ENCODE data around the gene TSN. TPM values are rescaled to one million over a fixed set of nuclear protein-coding genes. Genes with fewer than 3 reads are reported as not detected.

The TSN gene
- polyA plus RNA-seq, 1 donor (not counting 4 experiments of a cell fraction or from before 2014, with no cell fraction given), result 78.4 TPM

DNA sequence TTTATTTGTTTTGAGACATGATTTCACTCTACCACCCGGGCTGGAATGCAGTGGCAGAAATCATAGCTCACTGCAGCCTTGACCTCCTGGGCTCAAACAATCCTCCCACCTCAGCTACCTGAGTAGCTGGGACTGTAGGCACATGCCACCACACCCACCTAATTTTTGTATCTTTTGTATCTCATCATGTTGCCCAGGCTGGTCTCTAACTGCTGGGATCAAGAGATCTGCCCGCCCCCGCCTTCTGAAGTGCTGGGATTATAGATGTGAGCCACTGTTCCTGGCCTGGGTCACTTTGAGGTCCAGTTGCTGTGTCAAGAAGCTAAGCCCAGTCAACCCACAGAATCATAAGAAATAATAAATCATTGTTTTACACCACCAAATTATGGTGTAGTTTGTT, 38.4 kb downstream of the TSN start:
- no peaks in the 10 kb centered on the region for H3K27me3 ChIP-seq (ENCODE audit: control insufficient read depth, extremely low read depth, insufficient read depth, low read length)
- no peaks in the 10 kb centered on the region for H3K9me3 ChIP-seq (ENCODE audit: control insufficient read depth, low read depth, low read length)
- no peaks in the 10 kb centered on the region for H3K36me3 ChIP-seq (ENCODE audit: control insufficient read depth in 2 of 2, extremely low read depth in 1 of 2, insufficient read depth in 2 of 2, low read length in 2 of 2)
- FAIRE-seq (no peak), DNase-seq (ENCODE audit: low read depth, low spot score) (no peak)
- H3K27ac ChIP-seq (ENCODE audit: control insufficient read depth, insufficient read depth, low read length), result no peak overlapping the region
- H2AFZ ChIP-seq (ENCODE audit: control insufficient read depth, low read length), result no peak overlapping the region
- H3K9ac ChIP-seq (ENCODE audit: control insufficient read depth, extremely low read depth, insufficient read depth, low read length), result no peak overlapping the region
- no peaks in the 10 kb centered on the region for H3K9me1 ChIP-seq (ENCODE audit: control insufficient read depth, extremely low read depth, insufficient read depth, low read length)
- peaks cover 7% of the 10 kb centered on the region for H3K4me1 ChIP-seq (ENCODE audit: control insufficient read depth, extremely low read depth, insufficient read depth, low read length)
- H3K4me3 ChIP-seq (ENCODE audit: control insufficient read depth in 2 of 3, extremely low read depth in 1 of 3, insufficient read depth in 2 of 3, low read depth in 1 of 3, low read length in 3 of 3), result no peak overlapping the region
- no peaks in the 10 kb centered on the region for H3K79me2 ChIP-seq (ENCODE audit: control insufficient read depth, insufficient read depth, low read length)
- no peak overlapping the region for H3K4me2 ChIP-seq (ENCODE audit: control insufficient read depth, extremely low read depth, insufficient read depth, low read depth, low read length)
- dilution Hi-C loops (cut with MboI; ENCODE audit: extremely low pct_ligation_motif_present, low sequenced_read_pairs), result no loop called here
- TF ChIP-seq EZH2 (IDR thresholded peaks at IDR 0.05; ENCODE audit: low read length), result no peak
- no peaks in the 10 kb centered on the region for H4K20me1 ChIP-seq (ENCODE audit: control insufficient read depth, extremely low read depth, insufficient read depth, low read length)

DNA sequence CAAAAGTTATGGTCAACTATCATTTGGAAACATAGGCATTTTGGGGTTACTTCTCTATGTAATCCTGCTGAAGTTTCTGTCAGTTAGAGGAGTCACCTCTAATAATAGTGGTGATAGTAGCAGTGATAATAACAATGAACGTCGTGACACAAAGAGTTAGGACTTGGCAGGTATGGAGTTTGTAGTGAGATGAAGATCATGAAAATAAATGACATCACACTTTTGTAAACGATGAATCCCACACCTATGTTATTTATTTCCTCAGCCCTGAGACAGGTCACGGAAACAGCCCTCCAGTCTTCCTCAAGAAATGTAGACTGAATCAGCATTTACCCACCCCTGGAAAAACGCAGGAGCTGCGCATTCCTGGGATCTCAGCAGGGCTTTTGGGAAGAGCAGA, 38.8 kb downstream of the TSN start:
- H3K9ac ChIP-seq (ENCODE audit: control insufficient read depth, extremely low read depth, insufficient read depth, low read length), result no peak overlapping the region
- no peaks in the 10 kb centered on the region for H3K27me3 ChIP-seq (ENCODE audit: control insufficient read depth, extremely low read depth, insufficient read depth, low read length)
- H2AFZ ChIP-seq (ENCODE audit: control insufficient read depth, low read length), result no peak overlapping the region
- H3K9me3 ChIP-seq (ENCODE audit: control insufficient read depth, low read depth, low read length), result no peaks in the 10 kb centered on the region
- no peaks in the 10 kb centered on the region for H3K79me2 ChIP-seq (ENCODE audit: control insufficient read depth, insufficient read depth, low read length)
- no peak overlapping the region for H3K4me3 ChIP-seq (ENCODE audit: control insufficient read depth in 2 of 3, extremely low read depth in 1 of 3, insufficient read depth in 2 of 3, low read depth in 1 of 3, low read length in 3 of 3)
- H4K20me1 ChIP-seq (ENCODE audit: control insufficient read depth, extremely low read depth, insufficient read depth, low read length), result no peaks in the 10 kb centered on the region
- no peak overlapping the region for H3K4me2 ChIP-seq (ENCODE audit: control insufficient read depth, extremely low read depth, insufficient read depth, low read depth, low read length)
- H3K36me3 ChIP-seq (ENCODE audit: control insufficient read depth in 2 of 2, extremely low read depth in 1 of 2, insufficient read depth in 2 of 2, low read length in 2 of 2), result no peaks in the 10 kb centered on the region
- H3K27ac ChIP-seq (ENCODE audit: control insufficient read depth, insufficient read depth, low read length), result no peak overlapping the region
- TF ChIP-seq EZH2 (IDR thresholded peaks at IDR 0.05; ENCODE audit: low read length), result no peak
- TF ChIP-seq, protein P1, sequence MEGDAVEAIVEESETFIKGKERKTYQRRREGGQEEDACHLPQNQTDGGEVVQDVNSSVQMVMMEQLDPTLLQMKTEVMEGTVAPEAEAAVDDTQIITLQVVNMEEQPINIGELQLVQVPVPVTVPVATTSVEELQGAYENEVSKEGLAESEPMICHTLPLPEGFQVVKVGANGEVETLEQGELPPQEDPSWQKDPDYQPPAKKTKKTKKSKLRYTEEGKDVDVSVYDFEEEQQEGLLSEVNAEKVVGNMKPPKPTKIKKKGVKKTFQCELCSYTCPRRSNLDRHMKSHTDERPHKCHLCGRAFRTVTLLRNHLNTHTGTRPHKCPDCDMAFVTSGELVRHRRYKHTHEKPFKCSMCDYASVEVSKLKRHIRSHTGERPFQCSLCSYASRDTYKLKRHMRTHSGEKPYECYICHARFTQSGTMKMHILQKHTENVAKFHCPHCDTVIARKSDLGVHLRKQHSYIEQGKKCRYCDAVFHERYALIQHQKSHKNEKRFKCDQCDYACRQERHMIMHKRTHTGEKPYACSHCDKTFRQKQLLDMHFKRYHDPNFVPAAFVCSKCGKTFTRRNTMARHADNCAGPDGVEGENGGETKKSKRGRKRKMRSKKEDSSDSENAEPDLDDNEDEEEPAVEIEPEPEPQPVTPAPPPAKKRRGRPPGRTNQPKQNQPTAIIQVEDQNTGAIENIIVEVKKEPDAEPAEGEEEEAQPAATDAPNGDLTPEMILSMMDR (optimal IDR thresholded peaks at IDR 0.05 in 1 of 3, IDR thresholded peaks at IDR 0.05 in 1 of 3, conservative IDR thresholded peaks at IDR 0.05 in 1 of 3; ENCODE audit: extremely low read depth in 1 of 3, insufficient read depth in 2 of 3, low read length in 3 of 3), result no peak
- dilution Hi-C loops (cut with MboI; ENCODE audit: extremely low pct_ligation_motif_present, low sequenced_read_pairs), result no loop called here
- H3K4me1 ChIP-seq (ENCODE audit: control insufficient read depth, extremely low read depth, insufficient read depth, low read length), result peaks cover 7% of the 10 kb centered on the region
- DNase-seq (ENCODE audit: low read depth, low spot score), result no peak
- no peaks in the 10 kb centered on the region for H3K9me1 ChIP-seq (ENCODE audit: control insufficient read depth, extremely low read depth, insufficient read depth, low read length)
- no peak for FAIRE-seq

DNA sequence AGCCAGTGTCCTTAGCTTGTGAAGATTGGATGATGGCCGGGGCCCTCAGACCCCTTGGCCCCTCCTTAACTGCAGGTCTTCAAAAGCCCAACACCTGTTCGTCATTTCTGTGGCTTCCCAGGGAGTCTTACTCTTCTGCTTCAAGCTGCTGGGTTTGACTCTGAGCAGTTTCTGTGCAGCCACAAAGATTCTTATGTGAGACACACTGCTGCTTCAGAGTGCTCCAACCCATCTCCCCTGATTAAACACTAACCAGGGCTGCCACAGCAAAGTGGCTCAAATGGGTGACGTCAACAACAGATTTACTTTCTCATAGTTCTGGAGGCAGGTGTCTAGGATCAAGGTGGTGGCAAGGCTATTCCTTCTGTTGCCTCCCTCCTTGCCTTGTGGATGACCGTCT, 40.8 kb downstream of the TSN start:
- FAIRE-seq (no peak), DNase-seq (ENCODE audit: low read depth, low spot score) (no peak)

More for the DNA sequence above, 40.8 kb downstream of the TSN start:
- H3K4me1 ChIP-seq (ENCODE audit: control insufficient read depth, extremely low read depth, insufficient read depth, low read length), result no peaks in the 10 kb centered on the region
- no peaks in the 10 kb centered on the region for H3K9me3 ChIP-seq (ENCODE audit: control insufficient read depth, low read depth, low read length)
- H3K27me3 ChIP-seq (ENCODE audit: control insufficient read depth, extremely low read depth, insufficient read depth, low read length), result no peaks in the 10 kb centered on the region
- no peaks in the 10 kb centered on the region for H3K9me1 ChIP-seq (ENCODE audit: control insufficient read depth, extremely low read depth, insufficient read depth, low read length)
- dilution Hi-C loops (cut with MboI; ENCODE audit: extremely low pct_ligation_motif_present, low sequenced_read_pairs), result no loop called here
- H3K36me3 ChIP-seq (ENCODE audit: control insufficient read depth in 2 of 2, extremely low read depth in 1 of 2, insufficient read depth in 2 of 2, low read length in 2 of 2), result no peaks in the 10 kb centered on the region
- H2AFZ ChIP-seq (ENCODE audit: control insufficient read depth, low read length), result no peak overlapping the region
- no peak overlapping the region for H3K4me2 ChIP-seq (ENCODE audit: control insufficient read depth, extremely low read depth, insufficient read depth, low read depth, low read length)
- no peak overlapping the region for H3K27ac ChIP-seq (ENCODE audit: control insufficient read depth, insufficient read depth, low read length)
- H3K9ac ChIP-seq (ENCODE audit: control insufficient read depth, extremely low read depth, insufficient read depth, low read length), result no peak overlapping the region
- no peak overlapping the region for H3K4me3 ChIP-seq (ENCODE audit: control insufficient read depth in 2 of 3, extremely low read depth in 1 of 3, insufficient read depth in 2 of 3, low read depth in 1 of 3, low read length in 3 of 3)
- no peaks in the 10 kb centered on the region for H4K20me1 ChIP-seq (ENCODE audit: control insufficient read depth, extremely low read depth, insufficient read depth, low read length)
- TF ChIP-seq, protein P1 (optimal IDR thresholded peaks at IDR 0.05 in 1 of 3, IDR thresholded peaks at IDR 0.05 in 1 of 3, conservative IDR thresholded peaks at IDR 0.05 in 1 of 3; ENCODE audit: extremely low read depth in 1 of 3, insufficient read depth in 2 of 3, low read length in 3 of 3), result no peak
- H3K79me2 ChIP-seq (ENCODE audit: control insufficient read depth, insufficient read depth, low read length), result no peaks in the 10 kb centered on the region

Data from keratinocyte (primary cell).